Neuron (in vitro differentiated cells): ENCODE data around the gene MYO1D.

Experiments
- H2AFZ ChIP-seq: one replicate; pipeline ENCODE4 v1.6.1; 2013; ENCODE audit warnings: low read depth, mild to moderate bottlenecking, inconsistent platforms, low read length, moderate library complexity
- H3K27me3 ChIP-seq: one replicate; pipeline ENCODE4 v1.6.1; 2013; ENCODE audit warnings: low read length; ENCODE audit not compliant: insufficient read depth
- H3K36me3 ChIP-seq: one replicate; pipeline ENCODE4 v1.6.1; 2013; ENCODE audit warnings: low read length; ENCODE audit not compliant: insufficient read depth
- H3K4me1 ChIP-seq: one replicate; pipeline ENCODE4 v1.6.1; 2013; ENCODE audit warnings: low read length; ENCODE audit not compliant: insufficient read depth
- H3K4me3 ChIP-seq: 2 replicates; pipeline ENCODE4 v1.5.1; 2013; ENCODE audit warnings: mild to moderate bottlenecking, low read length, moderate library complexity
- H3K9me3 ChIP-seq: one replicate; pipeline ENCODE4 v1.6.1; 2013; ENCODE audit warnings: low read length

The MYO1D gene

GRCh38 chr17:32636598-32637218 is 240.2 kb downstream of the MYO1D start:
- H3K9me3 ChIP-seq, result no peaks in the 10 kb centered on the region
- no peak overlapping the region for H3K4me3 ChIP-seq
- no peak overlapping the region for H2AFZ ChIP-seq
- no peaks in the 10 kb centered on the region for H3K27me3 ChIP-seq
- peaks cover 2% of the 10 kb centered on the region for H3K4me1 ChIP-seq
- H3K36me3 ChIP-seq, result no peaks in the 10 kb centered on the region

GRCh38 chr17:32634167-32634566 is 242.8 kb downstream of the MYO1D start:
- H3K9me3 ChIP-seq, result no peaks in the 10 kb centered on the region
- peaks cover 2% of the 10 kb centered on the region for H3K4me1 ChIP-seq
- no peak overlapping the region for H2AFZ ChIP-seq
- no peaks in the 10 kb centered on the region for H3K27me3 ChIP-seq
- no peaks in the 10 kb centered on the region for H3K36me3 ChIP-seq
- no peak overlapping the region for H3K4me3 ChIP-seq

- Histone ChIP-seq H3K9me3 (no peaks in the 10 kb centered on the region), H2AFZ (no peak overlapping the region), H3K4me3 (no peak overlapping the region), H3K27me3 (no peaks in the 10 kb centered on the region), H3K36me3 (no peaks in the 10 kb centered on the region), H3K4me1 (peaks cover 14% of the 10 kb centered on the region)
These were observed 245.4 kb downstream of the MYO1D start for GRCh38 chr17:32631341-32632096.

DNA sequence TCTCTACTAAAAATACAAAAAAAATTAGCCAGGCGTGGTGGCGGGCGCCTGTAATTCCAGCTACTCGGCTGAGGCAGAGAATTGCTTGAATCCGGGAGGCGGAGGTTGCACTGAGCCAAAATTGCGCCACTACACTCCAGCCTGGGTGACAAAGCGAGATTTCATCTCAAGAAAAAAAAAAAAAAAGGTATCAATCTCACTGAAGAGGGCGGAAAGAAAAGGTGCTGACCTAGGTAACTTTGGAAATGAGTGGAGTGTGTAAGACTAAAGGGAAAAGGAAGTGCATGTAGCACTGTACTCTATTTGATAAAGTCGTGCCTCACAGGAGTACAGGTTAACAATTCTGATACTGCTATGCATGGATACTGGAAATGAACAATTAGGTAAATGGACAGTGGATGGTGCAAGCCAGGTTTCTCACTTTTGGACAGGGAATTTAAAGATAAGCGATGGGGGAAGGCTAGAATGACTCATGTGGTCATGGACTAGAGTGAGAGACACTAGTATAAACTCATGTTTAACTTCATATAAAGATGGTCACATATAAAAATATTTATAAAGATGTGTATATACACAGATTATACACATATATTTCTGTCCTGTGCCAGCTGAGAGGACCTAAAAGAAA is 247.2 kb downstream of the MYO1D start:
- peaks cover 20% of the 10 kb centered on the region for H3K4me1 ChIP-seq
- no peak overlapping the region for H3K4me3 ChIP-seq
- H3K9me3 ChIP-seq, result no peaks in the 10 kb centered on the region
- H3K27me3 ChIP-seq, result no peaks in the 10 kb centered on the region
- H2AFZ ChIP-seq, result no peak overlapping the region
- H3K36me3 ChIP-seq, result no peaks in the 10 kb centered on the region

- no peaks in the 10 kb centered on the region for H3K9me3 ChIP-seq
- H2AFZ ChIP-seq, result no peak overlapping the region
These were observed 248.5 kb downstream of the MYO1D start for GRCh38 chr17:32628271-32629044.

GRCh38 chr17:32627239-32627996 is 249.5 kb downstream of the MYO1D start:
- H2AFZ ChIP-seq, result peak overlapping the region; percentile 60
- peaks cover 20% of the 10 kb centered on the region for H3K4me1 ChIP-seq
- H3K36me3 ChIP-seq, result no peaks in the 10 kb centered on the region
- no peaks in the 10 kb centered on the region for H3K9me3 ChIP-seq
- no peaks in the 10 kb centered on the region for H3K27me3 ChIP-seq
- H3K4me3 ChIP-seq, result peak overlapping the region; percentile 24

More at GRCh38 chr17:32628271-32629044, 248.5 kb downstream of the MYO1D start:
- Histone ChIP-seq H3K27me3 (no peaks in the 10 kb centered on the region), H3K4me1 (peaks cover 20% of the 10 kb centered on the region), H3K4me3 (no peak overlapping the region), H3K36me3 (no peaks in the 10 kb centered on the region)

DNA sequence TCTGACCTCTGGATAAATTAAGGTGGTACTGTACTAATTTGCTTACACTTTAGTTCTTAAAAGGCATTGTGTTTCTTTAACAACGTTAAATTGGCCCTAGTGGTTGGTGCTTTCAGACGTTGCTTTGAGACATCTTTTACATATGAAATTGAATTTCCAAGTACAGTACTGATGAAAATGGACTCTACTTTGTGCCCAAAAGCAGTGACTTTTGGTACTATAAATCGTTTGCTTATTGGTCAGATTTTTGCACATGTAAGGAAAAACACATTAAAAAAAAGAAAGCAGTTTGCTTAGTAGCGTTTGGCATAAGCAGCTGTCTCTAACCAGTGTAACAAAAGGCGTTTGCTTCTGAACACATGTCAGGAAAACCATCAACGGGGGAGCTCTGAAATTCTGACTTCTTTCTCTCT is 250.5 kb downstream of the MYO1D start:
- H3K4me3 ChIP-seq, result peak overlapping the region; percentile 5
- no peaks in the 10 kb centered on the region for H3K9me3 ChIP-seq
- H2AFZ ChIP-seq, result peak overlapping the region; percentile 60
- peaks cover 20% of the 10 kb centered on the region for H3K4me1 ChIP-seq
- H3K27me3 ChIP-seq, result no peaks in the 10 kb centered on the region
- H3K36me3 ChIP-seq, result no peaks in the 10 kb centered on the region

GRCh38 chr17:32625971-32626370 is 251.0 kb downstream of the MYO1D start:
- Histone ChIP-seq H3K4me3 (no peak overlapping the region), H3K4me1 (peaks cover 20% of the 10 kb centered on the region), H3K9me3 (no peaks in the 10 kb centered on the region), H3K27me3 (no peaks in the 10 kb centered on the region), H3K36me3 (no peaks in the 10 kb centered on the region), H2AFZ (peak overlapping the region; percentile 60)

- H2AFZ ChIP-seq, result no peak overlapping the region
- H3K9me3 ChIP-seq, result no peaks in the 10 kb centered on the region
- H3K36me3 ChIP-seq, result no peaks in the 10 kb centered on the region
- peaks cover 2% of the 10 kb centered on the region for H3K27me3 ChIP-seq
- no peak overlapping the region for H3K4me3 ChIP-seq
- H3K4me1 ChIP-seq, result peaks cover 20% of the 10 kb centered on the region
These were observed 253.7 kb downstream of the MYO1D start for GRCh38 chr17:32623196-32623595.

- Histone ChIP-seq H3K4me1 (peaks cover 18% of the 10 kb centered on the region), H3K4me3 (no peak overlapping the region), H3K36me3 (no peaks in the 10 kb centered on the region), H2AFZ (no peak overlapping the region), H3K9me3 (no peaks in the 10 kb centered on the region), H3K27me3 (peaks cover 2% of the 10 kb centered on the region)
These were observed 254.4 kb downstream of the MYO1D start for GRCh38 chr17:32622540-32622939.

DNA sequence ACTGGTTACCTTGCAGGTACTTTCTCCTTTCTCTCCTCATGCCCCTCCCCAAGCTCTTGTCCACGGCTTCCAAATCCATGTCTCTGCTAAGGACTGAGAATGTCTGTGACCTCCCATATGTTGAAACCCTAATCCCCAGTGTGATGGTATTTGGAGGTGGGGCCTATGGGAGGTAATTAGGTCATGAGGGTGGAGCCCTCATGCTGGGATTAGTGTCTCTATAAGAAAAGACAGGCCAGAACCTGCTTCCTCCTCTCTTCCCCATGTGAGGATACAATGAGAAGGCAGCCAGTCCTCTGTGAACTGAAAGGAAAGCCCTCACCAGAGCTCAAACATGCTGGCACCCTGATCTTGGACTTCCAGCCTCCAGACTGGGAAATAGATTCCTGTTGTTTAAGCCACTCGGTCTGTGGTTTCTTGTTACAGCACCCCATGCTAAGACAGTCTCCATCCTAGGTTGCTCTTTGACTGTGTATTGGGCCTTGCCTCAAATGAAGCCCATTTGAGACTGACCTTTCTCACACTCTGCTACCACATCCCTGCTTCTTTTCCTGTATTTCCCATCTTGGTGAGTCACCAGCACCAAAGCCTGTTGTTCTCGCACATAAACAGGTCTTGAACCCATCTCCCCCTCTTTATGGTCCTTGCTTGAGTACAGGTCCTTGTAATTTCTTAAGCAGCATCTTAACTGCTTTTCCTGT is 255.2 kb downstream of the MYO1D start:
- Histone ChIP-seq H3K27me3 (peaks cover 2% of the 10 kb centered on the region), H3K4me1 (peaks cover 10% of the 10 kb centered on the region), H3K9me3 (no peaks in the 10 kb centered on the region), H2AFZ (no peak overlapping the region), H3K4me3 (no peak overlapping the region), H3K36me3 (no peaks in the 10 kb centered on the region)

DNA sequence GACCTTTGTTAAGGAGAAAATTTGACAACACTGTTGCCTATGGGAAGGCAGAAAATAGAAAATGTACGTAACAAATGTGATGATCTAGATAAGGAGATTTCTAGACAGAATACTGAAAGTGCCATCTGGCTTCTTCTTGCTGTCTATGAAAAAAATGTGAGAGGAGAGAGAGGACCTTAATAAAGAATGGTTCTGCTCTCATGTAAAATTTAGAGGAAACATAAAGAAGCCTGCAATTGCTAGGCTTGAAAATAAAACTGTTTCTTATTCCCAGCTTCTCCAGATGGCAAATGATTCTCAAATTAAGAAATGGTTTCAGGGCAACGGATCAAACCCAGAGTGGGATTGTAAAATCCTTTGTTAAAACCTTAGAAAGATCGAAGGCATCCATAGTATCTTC is 261.6 kb downstream of the MYO1D start:
- Histone ChIP-seq H3K36me3 (no peaks in the 10 kb centered on the region), H2AFZ (no peak overlapping the region), H3K27me3 (peaks cover 2% of the 10 kb centered on the region), H3K4me1 (no peaks in the 10 kb centered on the region), H3K4me3 (no peak overlapping the region), H3K9me3 (no peaks in the 10 kb centered on the region)
